ENCODE results near the gene CTIF.

Gene CTIF

DNA sequence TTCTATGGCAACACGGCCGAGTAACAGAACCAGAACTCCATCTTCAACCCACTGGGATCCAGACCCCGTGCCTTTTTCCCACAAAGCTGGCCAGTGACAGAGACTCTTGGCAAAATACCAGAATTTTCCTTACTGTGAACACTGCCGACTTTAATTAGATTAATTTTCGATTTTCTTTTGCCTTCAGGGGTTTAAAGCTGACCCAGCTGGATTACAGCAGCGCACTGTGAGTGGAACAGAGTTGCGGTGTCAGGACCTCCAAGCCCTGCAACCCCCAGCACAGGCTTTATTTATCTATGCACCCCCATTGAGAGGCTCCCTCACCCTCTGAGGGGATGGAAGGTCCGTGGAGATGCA, 36.4 kb downstream of the CTIF start:
- DNase-seq (ENCODE audit: low spot score) = no peak

DNA sequence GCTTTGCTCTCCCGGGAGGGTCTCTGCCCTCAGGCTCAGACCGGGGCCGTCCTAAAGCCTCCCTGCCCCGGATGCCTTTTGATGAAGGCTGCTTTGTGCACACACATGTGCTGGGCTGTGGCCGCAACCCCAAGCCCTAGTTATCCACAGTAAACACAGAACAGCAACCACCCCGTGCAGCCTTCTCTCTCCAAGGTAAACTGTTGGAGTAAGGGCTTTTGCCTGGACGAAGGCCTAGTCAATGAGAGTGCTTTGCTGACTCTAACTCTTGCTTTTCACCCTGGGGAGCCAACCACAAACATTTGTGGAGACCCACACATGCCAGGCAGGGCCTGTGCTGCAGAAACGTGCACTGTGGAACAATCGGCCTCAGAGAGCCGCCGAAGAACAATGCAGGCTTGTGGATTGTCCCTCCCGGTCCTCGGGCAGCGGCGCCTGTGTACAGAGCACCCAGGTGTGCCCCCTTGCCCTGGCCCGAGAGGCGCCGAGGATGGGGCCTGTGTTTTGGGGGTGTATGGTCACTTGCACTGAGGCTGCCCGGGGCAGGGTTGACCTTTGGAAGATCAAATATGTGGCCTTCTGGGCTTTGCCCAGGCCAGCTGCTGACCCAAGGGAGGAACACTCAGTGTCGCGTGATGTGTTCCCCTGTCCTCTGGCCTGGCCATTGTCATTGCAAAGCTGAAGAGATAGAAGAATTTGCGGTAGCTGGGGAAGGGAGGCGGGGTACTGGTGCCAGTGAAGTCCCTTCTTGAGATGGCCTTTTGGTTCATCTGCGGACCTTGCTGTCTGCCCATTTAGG, 37.0 kb downstream of the CTIF start:
- DNase-seq (ENCODE audit: low spot score) = no peak

DNA sequence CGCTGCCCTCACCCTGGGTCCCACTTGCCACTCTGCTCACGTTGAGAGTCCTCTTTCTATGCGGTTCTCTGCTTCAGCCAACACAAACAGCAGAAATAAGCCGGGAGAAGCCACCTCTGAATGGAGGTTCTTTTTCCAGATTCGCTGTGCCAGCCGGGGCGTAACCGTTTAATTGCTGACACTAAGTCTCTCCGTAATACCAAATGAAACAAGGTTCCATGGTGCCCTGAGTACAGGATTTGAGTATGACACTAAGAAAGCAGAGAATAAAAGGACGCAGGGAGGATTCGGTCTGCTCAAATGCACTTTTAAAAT, 37.6 kb downstream of the CTIF start:
- no peak for DNase-seq (ENCODE audit: low spot score)

DNA sequence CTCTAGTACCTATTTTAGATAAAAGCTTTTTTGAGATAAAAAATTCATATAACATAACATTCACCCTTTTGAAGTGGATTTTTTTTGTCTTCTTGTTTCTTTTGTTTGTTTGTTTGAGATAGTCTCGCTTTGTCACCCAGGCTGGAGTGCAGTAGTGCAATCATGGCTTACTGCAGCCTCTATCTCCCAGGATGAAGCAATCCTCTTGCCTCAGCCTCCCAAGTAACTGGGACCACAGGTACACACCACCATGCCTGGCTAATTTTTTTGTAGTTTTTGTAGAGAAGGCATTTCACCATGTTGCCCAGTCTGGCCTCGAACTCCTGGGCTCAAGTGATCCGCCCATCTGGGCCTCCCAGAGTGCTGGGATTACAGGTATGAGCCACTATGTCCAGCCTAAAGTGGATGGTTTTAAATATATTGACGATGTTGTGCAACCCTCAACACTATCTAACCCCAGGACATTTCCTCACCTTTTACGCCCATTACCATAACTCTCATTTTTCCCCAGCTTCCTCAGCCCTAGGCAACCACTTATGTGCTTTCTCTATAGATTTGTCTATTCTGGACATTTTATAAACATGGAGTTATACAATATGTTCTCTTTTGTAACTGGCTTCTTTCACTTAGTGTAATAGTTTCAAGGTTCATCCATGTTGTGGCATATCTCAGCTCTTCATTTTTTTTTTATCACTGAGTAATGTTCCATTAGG, 38.8 kb downstream of the CTIF start:
- DNase-seq (ENCODE audit: low spot score) = no peak

DNA sequence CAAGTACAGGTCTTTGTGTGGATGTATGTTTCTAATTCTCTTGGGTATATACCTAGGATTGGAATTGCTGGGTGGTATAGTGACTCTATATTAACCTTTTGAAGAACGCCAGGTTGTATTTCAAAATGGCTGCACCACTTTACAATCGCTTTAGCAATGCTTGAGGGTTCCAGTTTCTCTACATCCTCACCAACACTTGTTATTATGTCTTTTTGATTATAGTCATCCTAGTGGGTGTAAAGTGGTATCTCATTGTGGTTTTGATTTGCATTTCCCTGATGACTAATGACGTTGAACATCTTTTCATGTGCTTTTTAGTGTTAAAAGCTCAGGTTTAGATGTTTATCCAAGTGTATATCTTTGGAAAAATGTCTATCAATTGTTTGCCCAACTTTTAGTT, 39.5 kb downstream of the CTIF start:
- no peak for DNase-seq (ENCODE audit: low spot score)

DNA sequence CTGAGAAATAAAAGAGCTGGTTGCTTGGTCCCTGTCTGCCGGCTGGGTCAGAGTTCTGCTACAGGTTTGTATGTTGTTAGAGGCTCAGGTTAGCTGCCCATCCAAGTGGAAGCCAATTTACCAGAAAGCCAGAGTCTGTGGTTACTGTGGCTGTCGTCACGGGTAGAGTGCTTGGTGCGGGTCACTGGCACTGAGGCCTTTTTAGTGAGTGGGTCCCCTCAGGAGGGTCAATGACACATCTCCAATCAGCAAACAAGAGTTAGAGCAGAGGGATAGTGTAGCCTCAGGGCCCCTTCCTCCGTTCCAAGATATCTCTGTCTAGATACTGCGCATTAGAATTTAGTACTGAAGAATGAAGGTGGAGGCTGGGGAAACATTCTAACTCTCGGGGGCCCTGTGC, 41.2 kb downstream of the CTIF start:
- DNase-seq (ENCODE audit: low spot score) = no peak

DNA sequence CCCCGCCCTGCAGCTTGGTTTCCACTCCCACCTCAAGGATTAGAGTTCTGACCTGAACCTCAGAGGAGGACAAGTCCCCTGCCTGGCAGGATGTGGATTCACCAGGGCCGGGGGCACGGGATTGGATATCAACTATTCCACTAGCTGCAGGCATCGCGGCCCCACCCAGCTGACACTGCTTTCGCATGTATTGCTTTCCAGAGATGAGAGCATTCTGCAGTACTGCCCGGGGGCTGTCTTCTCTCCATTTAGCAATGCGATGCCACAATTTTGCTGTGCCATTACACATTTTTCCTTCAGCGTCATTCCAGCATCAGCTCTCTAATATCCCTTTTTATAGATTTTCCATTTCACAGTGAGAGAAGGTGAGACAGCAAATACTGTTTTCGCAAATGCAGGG, 42.0 kb downstream of the CTIF start:
- no peak for DNase-seq (ENCODE audit: low spot score)

DNA sequence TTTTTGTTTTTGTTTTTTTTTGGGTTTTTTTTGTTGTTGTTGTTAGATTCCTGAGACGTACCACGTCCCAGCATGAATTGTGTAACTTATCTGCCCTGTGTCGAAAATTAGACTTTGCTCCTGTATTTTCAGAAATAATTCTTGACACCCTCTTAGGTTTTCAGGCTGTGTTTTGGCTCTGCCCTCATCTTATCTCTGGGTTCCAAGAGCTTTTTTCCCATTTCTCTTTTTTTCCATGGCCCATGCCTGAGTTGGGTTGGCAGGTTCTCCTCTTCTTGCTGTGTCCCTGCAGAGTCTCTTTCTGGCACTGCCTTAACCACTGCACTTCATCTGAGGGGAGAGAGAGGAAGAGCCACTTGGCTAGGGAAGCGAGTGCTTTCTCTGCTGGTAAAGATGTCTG, 42.4 kb downstream of the CTIF start:
- no peak for DNase-seq (ENCODE audit: low spot score)

DNA sequence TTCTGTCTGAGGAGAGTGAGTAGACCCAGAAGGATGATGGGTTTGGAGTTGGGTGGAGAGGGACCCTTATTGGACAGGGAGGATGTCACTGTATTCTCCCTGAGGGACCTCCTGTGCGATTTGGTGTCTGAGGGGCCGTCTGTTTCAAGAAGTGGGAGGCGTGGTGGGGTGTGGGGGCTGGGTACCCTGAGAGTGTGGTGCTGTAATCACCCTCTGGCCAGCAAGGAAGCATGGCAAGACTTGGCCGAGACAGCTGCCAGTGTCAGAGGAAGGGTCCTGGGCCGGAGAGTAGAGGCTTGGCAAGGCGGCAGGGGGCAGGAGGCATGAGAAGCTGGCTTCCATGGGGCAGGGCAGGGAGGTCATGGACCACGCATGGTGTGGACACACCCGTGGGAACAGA, 43.1 kb downstream of the CTIF start:
- DNase-seq (ENCODE audit: low spot score) = no peak

DNA sequence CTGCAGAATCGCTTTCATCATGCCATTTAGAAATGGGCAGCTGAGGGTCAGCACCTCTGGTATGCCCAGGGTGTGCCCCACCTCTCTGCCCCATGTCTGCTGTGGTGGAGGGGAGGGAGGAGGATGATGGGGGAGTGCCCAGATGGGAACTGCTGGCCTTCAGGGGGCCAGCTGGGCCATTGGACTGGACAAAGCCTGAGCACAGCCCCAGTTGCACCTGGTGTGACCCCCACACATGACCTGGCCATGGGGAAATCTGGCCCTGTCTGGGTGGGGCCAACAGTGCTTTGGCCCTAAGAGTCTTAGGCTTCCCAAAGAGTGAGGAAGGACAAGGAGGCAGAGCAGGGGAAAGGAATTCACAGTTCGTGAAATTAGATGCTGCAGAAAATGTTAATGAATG, 44.1 kb downstream of the CTIF start:
- no peak for DNase-seq (ENCODE audit: low spot score)

DNA sequence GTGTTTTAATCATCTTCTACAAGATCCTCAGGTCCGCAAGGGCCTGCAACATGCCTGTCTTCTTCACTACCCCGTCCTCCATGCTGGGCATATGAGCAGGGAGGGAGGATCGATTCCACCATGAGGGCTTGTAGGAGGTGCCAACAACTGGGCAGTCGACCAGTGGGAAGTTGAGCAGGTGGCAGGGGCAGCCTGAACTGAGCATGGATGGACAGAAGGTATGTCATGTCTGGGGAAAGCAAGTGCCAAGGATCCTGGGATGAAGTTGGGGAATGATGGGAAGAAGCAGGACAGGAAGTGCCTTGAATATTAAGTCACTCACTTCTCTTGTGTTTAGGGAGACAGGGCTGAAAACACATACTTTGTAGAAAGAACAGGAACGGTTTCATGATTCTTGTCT, 44.7 kb downstream of the CTIF start:
- no peak for DNase-seq (ENCODE audit: low spot score)

DNA sequence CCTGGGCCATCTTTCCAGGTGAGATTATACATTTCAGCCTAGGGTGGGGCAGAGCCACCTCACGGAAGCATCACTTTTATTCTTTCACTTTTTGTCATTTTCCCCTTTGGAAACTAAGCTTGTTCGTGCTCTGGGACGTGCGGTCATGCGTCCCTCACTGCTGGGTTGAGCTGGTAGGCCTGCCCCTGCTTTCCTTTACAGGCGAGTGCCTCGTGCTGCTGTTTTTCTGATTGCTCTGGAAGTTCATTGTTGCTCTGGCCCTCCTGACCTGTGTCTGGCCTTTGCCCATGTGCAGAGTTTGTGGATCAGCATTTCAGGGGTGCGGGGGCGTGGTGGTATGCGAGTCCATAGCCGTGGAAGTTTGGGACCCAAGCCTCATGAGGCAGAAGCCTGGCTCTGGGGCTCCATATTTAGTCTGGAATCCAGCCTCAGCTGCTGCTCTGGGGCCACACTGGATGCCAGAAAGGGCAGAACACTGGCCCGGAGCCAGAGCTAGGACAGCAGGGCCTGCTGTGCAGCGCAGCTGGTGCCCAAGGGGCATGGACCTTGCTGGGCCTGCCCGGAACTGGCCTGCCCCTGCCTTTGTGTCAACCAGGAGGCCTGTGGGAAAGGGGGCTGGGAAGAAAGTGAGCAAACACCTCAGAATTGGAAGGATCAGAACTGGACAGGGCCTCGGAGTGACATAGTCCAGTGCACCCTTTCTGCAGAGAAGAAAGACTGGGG, 51.1 kb downstream of the CTIF start:
- no peak for DNase-seq (ENCODE audit: low spot score)

DNA sequence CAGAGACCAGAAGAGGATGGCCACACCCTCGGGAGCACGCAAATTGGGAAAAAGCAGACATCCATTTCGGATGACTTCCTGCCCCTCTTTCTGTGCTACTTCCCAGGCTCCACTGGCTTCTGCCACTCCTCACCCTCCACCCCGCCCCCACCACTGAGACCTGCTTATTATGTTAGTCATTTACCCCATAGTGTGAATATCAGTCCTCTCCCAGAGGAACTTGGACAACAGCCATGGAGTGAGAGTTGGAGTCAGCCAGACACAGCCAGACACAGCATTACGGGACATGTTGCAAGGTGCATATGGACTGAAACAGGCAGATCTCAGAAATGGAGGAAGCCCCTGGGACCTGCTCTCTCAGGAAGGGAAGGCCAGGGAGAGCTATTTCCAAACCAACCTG, 51.8 kb downstream of the CTIF start:
- no peak for DNase-seq (ENCODE audit: low spot score)

DNA sequence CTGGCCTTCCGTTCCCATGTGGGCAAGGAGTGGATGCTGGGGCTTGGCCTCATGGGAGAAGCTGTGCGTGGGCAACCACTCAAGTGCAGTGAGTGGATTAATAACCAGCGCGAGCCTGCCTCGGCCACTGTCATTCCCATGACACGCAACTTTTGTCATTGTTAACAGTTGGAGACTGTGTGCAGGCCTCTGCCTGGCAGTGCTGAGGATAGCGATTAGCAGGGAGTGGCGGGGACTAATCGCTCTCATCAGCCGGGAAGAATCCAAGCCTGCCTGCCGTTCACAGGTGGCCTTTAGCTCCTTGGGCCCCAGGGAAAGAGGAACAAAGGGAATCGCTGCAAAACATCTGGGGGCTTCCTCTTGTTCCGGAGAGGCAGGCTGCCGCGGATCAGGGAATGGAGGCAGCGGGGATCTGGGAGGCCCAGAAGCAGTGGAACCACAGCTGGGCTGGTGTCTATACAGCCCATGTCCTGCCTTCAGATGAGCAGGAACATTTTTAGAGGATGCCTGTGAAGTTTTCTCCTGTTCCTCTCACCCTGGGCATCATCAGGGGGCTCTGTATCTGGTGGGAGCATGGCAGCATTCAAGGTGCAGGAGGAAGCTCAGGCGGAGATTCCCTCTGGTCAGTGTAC, 53.8 kb downstream of the CTIF start:
- no peak for DNase-seq (ENCODE audit: low spot score)

DNA sequence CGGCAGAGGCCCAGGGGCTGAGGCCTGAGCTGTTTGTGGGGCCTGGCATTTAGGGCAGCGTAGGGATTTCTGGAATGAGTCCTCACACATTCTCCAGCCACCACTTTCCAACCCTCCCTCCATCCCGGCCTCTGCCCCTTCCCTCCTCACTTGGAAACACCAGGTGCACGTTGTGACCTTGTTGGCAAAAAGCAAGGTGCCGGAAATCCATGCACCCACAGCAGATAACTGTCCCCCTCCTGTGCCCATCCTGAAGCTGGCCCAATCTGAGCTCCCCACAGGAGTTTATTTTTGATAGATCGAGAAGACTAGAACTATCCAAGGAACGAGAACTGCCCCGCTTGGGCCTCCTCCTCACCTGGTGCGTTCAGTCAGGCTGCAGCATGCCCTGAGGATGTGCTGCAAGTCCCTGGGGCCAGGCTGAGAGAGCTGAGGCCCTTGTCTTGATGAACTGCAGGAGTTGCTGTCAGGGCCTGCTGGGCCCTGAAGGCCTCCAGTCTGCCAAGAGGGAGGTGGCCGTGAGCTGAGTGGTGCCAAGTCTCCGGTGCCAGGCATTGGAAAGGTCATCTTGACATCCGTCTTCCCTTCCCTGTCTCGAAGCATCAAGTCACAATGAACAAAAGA, 55.8 kb downstream of the CTIF start:
- no peak for DNase-seq (ENCODE audit: low spot score)

DNA sequence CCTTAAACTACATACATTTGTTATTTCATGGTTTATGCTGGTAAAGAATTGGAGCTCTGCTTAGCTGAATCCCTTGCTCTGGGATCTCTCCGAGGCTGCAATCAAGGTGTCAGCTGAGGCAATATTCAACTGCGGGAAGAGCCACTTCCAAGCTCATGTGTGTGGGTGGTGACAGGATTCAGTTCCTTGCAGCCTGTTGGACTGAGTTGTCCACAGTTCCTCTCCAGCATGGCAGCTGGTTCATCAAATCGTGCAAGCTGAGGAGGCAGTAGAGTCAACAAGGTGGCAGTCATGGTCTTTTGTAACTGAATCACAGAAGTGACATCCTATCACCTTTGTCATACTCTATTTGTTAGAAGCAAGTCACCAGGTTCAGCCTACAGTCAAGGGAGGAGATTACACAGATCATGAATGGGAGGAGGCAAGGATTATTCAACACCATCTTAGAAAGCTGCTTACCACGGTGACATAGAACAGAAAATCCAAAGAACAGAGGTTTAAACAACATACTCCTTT, 56.9 kb downstream of the CTIF start:
- DNase-seq (ENCODE audit: low spot score) = no peak

DNA sequence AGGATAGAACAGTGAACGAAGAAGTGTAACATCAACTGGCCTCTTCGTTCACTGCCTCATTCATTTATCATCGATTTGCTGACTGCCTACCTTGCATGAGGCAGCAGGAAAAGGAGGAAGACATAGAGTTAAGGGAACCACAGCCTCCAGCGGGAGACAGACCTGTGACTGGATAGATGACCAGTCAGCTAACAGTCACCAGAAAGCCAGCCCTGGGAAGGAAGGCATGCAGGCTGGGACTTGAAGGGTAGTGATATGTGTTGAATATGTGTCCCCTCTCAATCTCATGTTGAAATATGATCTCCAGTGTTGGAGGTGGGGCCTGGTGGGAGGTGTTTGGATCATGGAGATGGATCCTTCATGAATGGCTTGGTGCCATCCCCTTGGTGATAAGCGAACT, 58.3 kb downstream of the CTIF start:
- no peak for DNase-seq (ENCODE audit: low spot score)

DNA sequence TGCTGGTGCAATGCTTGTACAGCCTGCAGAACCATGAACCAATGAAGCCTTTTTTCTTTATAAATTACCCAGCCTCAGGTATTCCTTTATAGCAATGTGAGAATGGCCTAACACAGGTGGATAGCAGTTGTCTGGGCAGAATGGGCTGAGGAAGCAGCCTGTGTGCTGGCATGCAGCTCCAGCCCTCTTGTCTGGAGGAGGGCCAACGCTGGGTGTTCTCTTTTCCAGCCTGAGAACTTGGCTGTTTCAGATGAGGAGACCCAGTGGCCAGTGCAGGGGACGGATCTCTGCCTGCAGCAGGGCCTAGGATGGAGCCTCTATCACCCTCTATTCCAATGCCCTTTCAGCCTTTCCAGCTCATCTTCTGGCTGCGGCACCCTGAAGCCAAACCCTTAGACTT, 58.8 kb downstream of the CTIF start:
- DNase-seq (ENCODE audit: low spot score) = no peak

DNA sequence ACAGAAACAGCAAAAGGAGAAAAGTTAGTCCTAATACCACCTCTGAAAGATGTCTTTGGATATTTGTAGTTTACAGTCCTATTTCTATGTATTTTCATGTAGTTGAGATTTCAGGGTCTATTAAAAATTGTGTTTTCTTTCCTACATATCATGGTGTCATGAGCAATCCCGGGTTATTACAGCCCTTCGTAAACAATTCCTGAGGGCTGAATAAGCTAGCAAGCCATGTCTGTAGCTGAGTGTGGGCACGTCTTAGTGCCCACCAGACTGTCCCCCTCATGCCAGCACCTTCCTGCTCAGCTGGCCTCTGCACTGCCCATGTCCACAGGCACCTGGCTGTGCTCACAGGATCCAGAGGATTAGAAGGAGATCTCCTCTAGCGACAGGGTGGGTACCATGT, 60.6 kb downstream of the CTIF start:
- DNase-seq (ENCODE audit: low spot score) = no peak

DNA sequence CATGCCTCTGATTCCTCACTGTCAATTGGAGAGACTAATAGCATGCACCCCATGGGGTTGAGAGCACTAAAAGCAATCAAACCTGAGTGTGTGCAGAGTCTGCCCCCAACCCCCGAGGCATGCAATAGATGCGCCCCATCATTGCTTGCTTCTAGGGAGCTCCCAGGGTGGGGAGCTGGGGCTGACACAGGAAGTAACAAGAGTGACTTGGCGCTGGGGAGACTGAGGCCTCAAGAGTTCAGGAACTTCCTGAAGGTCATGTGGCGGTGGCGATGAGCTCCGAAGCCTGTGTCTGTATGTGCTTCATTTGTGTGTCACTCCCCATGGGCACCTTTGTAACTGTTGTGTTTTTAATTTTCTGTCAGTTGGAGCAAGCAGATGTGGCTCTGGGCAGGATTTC, 61.2 kb downstream of the CTIF start:
- DNase-seq (ENCODE audit: low spot score) = no peak

DNA sequence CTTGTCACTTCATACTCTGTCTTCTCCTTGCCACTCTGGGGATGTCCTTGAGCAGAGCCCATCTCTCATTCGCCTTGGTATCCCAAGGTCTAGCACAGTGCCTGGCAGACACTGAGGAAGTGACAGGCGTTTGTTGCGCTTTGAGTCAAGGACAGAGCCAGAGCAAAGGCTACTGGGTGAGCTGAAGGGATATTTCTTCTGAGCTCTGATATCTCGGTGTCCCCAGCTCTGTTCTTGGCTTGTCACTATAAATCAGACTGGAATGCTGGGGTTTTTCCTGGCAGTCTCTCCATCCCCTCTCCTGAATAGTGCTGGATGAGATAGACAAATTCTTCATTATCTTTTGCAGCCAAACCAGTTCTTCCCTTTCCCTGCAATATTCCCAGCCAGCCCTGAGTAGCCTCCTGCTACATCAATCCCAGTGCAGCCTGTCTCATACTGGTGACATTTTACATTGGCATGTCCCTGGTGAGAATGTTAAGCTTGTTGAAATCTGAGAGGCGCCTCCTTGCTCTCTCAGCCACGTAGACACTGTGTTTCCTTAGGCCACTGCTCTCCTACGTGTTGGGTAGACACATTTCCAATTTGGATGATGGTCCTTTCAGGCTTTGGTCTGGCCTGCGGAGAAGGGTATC, 61.7 kb downstream of the CTIF start:
- DNase-seq (ENCODE audit: low spot score) = no peak

DNA sequence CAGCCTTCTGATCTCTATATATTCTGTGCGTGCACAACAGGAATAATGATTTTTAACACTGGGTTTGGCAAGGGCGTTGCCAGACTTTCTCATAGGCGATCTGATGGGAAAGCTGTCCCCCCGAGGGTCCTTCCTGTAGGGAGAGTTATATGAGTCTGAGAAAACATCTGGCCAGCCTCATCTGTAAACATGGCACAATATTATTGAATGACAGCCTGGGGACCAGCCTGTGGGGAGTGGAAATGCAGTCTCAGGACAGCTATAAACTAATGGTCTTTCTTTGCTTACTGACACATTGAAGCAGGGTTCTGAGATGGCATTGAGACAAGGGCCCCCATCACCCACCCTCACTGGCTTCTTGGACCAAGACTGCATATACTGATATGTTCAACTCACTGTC, 62.5 kb downstream of the CTIF start:
- DNase-seq (ENCODE audit: low spot score) = no peak

Data from COLO829 (cell line).